HepG2 (cell line): ENCODE results near the gene SPATS2. TPM values are rescaled to one million over a fixed set of nuclear protein-coding genes. Genes with fewer than 3 reads are reported as not detected.

ENCODE experiments used
- ATAC-seq: fragments of 200-7000 bp; cut with Tn5 transposase; 3 replicates; pipeline ENCODE4 v1.9.1; 2020; ENCODE audit warnings: mild to moderate bottlenecking, moderate library complexity
- BruUV-seq: library from RNA; stranded (reverse); fragments of 400-500 nt; replicated peaks from 2 replicates; lab custom pipeline; 2021; lab: Mats Ljungman, UMichigan
- CTCF ChIA-PET: fragments of 300-600 bp; formaldehyde crosslinking; extraction: SDS; loops from one replicate; lab custom pipeline; 2021; ENCODE audit warnings: low total read pairs, inconsistent platforms, low intra/inter-chr PET ratio; lab: Yijun Ruan, JAX
- POLR2A ChIA-PET: fragments of 350-600 bp; sonication (Branson Sonifier 250); formaldehyde crosslinking; loops from one replicate; lab custom pipeline; 2020; ENCODE audit warnings: antibody characterized with exemption, inconsistent platforms; lab: Yijun Ruan, JAX
- DNase-seq: peaks from one replicate; pipeline ENCODE4 v3.0.0-alpha.2; 2015; ENCODE audit warnings: low spot score
- FAIRE-seq: peaks from 3 replicates; lab custom pipeline; 2011; peaks lifted over from hg19 to GRCh38; lab: Jason Lieb, UNC
- H2AFZ ChIP-seq: one replicate; pipeline ENCODE4 v1.6.1; 2011; ENCODE audit warnings: low read length, inconsistent platforms
- H3K27ac ChIP-seq: fragments of 300-600 bp; 3 replicates; pipeline ENCODE4 v1.8.0; 2011; ENCODE audit warnings: mixed run types, mild to moderate bottlenecking, mixed read lengths, low read length, inconsistent platforms; ENCODE audit not compliant: insufficient read depth; ENCODE audit errors: extremely low read length
- H3K27me3 ChIP-seq, 2 experiments: fragments of 200-600 bp in 1 of 2; 2 replicates in 1 of 2; 3 replicates in 1 of 2; pipeline versions ENCODE4 v1.6.0 to v1.8.0; 2011; ENCODE audit warnings: low read length in 2 of 2, mild to moderate bottlenecking in 2 of 2, moderate library complexity in 2 of 2, inconsistent platforms in 1 of 2; ENCODE audit not compliant: insufficient read depth in 2 of 2, control insufficient read depth in 1 of 2
- H3K36me3 ChIP-seq, 2 experiments: fragments of 200-600 bp in 1 of 2; replicated peaks in 1 of 2; 2 replicates in 1 of 2; 3 replicates in 1 of 2; pipeline versions ENCODE4 v1.5.1 to v1.8.0; 2011; ENCODE audit warnings: low read length in 2 of 2, inconsistent platforms in 1 of 2; ENCODE audit not compliant: insufficient read depth in 2 of 2, control insufficient read depth in 1 of 2
- H3K4me1 ChIP-seq: 2 replicates; pipeline ENCODE4 v1.5.1; 2012; ENCODE audit warnings: low read length, inconsistent platforms; ENCODE audit not compliant: insufficient read depth
- H3K4me2 ChIP-seq: 2 replicates; pipeline ENCODE4 v1.6.0; 2011; ENCODE audit warnings: low read depth, low read length, inconsistent platforms
- H3K4me3 ChIP-seq, 3 experiments: fragments of 200-600 bp in 1 of 3; sonication (generic), shearing (Covaris generic) in 1 of 3; replicated peaks in 1 of 3; 2 replicates each; pipeline ENCODE4 v1.5.1; 2011 to 2016; ENCODE audit warnings: low read length in 3 of 3, inconsistent platforms in 2 of 3, low read depth in 2 of 3, mild to moderate bottlenecking in 2 of 3, control low read depth in 1 of 3, mixed read lengths in 1 of 3; ENCODE audit not compliant: insufficient read depth in 1 of 3
- H3K79me2 ChIP-seq: one replicate; pipeline ENCODE4 v1.6.1; 2011; ENCODE audit warnings: low read length, inconsistent platforms; ENCODE audit not compliant: insufficient read depth
- H3K9ac ChIP-seq: 2 replicates; pipeline ENCODE4 v1.6.0; 2011; ENCODE audit warnings: mild to moderate bottlenecking, low read depth, low read length, inconsistent platforms; ENCODE audit not compliant: insufficient read depth
- H3K9me3 ChIP-seq: 2 replicates; pipeline ENCODE4 v1.5.1; 2012; ENCODE audit warnings: mild to moderate bottlenecking, low read length
- H4K20me1 ChIP-seq: 2 replicates; pipeline ENCODE4 v1.6.0; 2011; ENCODE audit warnings: inconsistent platforms, mild to moderate bottlenecking, low read length, moderate library complexity; ENCODE audit not compliant: insufficient read depth
- IKZF4 ChIP-seq: sonication (generic); formaldehyde crosslinking; IDR thresholded peaks from 2 replicates; pipeline ENCODE4 v1.5.1; 2020; ENCODE audit warnings: borderline replicate concordance, mild to moderate bottlenecking, low read depth, missing genetic modification reagents; ENCODE audit errors: not compliant biosample characterization
- PBX3 ChIP-seq: sonication (generic); formaldehyde crosslinking; IDR thresholded peaks from 2 replicates; pipeline ENCODE4 v1.8.1; 2023; ENCODE audit warnings: missing genetic modification reagents, inconsistent platforms, borderline replicate concordance
- RFX1 ChIP-seq: fragments of 450-650 bp; IDR thresholded peaks from 2 replicates; pipeline ENCODE4 v1.6.1; 2017
- WGBS: methylation state at CpG from one replicate; pipeline ENCODE4 v1.1.6; 2017; ENCODE audit warnings: low lambda C conversion rate; 5-methylcytosine and 5-hydroxymethylcytosine counted together
- in situ Hi-C: cut with HindIII; loops from 2 replicates; pipeline ENCODE4 v1.10.0; 2017; ENCODE audit warnings: low pct_unique_long_range_greater_than_20kb; ENCODE audit not compliant: extremely low pct_ligation_motif_present
- intact Hi-C: fragments of 100-400 bp; cut with micrococcal nuclease; formaldehyde crosslinking; loops from one replicate; pipeline ENCODE4 v1.10.0; 2022; ENCODE audit not compliant: unreplicated experiment
- polyA plus RNA-seq, 8 experiments: library from polyadenylated mRNA; depleted of rRNA in 3 of 8; stranded (reverse) in 7 of 8; unstranded in 1 of 8; fragments of >200 nt; fragmentation: Illumina TruSeq in 4 of 8; extraction: Trizol in 4 of 8; gene quantifications; 2 replicates each; pipeline versions ENCODE4 v1.2.1 to v1.2.3, GENCODE V29; 2011 to 2016; ENCODE audit warnings: low read depth in 4 of 8, missing spikeins in 1 of 8, mixed read lengths in 1 of 8; ENCODE audit not compliant: insufficient read depth in 1 of 8
- total RNA-seq, 5 experiments: library from RNA; depleted of rRNA; stranded (reverse); fragments of >200 nt; fragmentation: Illumina TruSeq; extraction: Trizol; gene quantifications; 2 replicates each; pipeline ENCODE4 v1.2.3, GENCODE V29; 2016; ENCODE audit warnings: low read depth in 1 of 5

Gene SPATS2
- total and polyA plus RNA-seq, 2 of the 13 experiments (the other 11 are each of a cell fraction or from before 2014, with no cell fraction given) = 19.3 to 28.1 TPM

DNA sequence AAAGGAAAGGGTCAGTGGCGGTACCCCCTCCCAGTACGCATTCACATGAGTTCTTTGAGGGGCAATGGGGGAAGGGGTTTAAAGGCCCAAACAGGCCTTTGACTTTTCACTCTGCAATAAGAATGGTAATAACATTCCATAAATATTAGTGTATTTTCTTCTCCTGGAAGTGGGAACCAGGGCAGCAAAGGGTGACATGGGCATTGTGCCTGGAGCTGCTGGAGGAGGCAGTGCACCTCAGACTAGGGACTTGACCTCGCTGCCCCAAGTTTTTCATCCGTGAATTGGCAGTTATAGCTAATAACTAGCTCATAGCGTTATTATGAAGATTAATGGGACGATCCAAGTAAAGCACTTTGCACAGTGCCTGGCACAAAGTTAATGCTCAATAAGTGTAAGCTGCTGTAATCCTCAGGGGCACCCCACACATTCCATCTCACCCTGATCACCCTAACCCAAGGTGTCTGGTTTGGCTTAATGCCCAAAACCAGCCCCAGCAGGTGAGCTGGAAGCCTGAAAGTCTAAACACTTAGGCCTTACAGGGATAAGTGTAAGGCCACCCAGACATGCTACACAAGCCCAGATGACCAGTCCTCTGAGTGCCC lies 168.8 kb downstream of the SPATS2 start (continued):
- no peak for TF ChIP-seq PBX3 (CRISPR knock-in tag)
- TF ChIP-seq, all 625 proteins: peak for 0

GRCh38 chr12:49536526-49537071 lies 169.3 kb downstream of the SPATS2 start:
- FAIRE-seq = no peak
- no peak overlapping the region for H2AFZ ChIP-seq
- no peak overlapping the region for H3K9ac ChIP-seq
- CTCF ChIA-PET = interaction anchor here (1.9 kb wide), 1 partner anchor 17 kb away, joined by 5 read pairs; no protein-coding TSS in a partner anchor
- DNase-seq = no peak
- H4K20me1 ChIP-seq = no peaks in the 10 kb centered on the region
- ATAC-seq = no peak
- intact Hi-C loops (no loop called here), in situ Hi-C loops (no loop called here)
- H3K27ac ChIP-seq = no peak overlapping the region
- no peak overlapping the region for H3K4me2 ChIP-seq
- POLR2A ChIA-PET = no interaction called here
- H3K4me3 ChIP-seq = no peak overlapping the region
- H3K27me3 ChIP-seq = peaks cover 11 to 49% of the 10 kb centered on the region in 2 experiments
- no TSS peak for BruUV-seq
- H3K4me1 ChIP-seq = peaks cover 52% of the 10 kb centered on the region
- WGBS = 69% methylated on average over 2 of the region's 3 CpGs
- no peaks in the 10 kb centered on the region for H3K9me3 ChIP-seq
- no peak for TF ChIP-seq IKZF4
- no peak for TF ChIP-seq RFX1
- H3K36me3 ChIP-seq = no peaks in the 10 kb centered on the region
- no peaks in the 10 kb centered on the region for H3K79me2 ChIP-seq
